Uterus (tissue), 2 donors: ENCODE data around the gene RBBP8.

Source experiments
- CTCF ChIP-seq, 4 experiments: fragments of 200-600 bp in 2 of 4; fragments of 450-650 bp in 2 of 4; sonication (generic) in 2 of 4; IDR thresholded peaks; one replicate each; pipeline ENCODE4 v1.5.1; 2016 to 2019; ENCODE audit warnings: antibody characterized with exemption in 4 of 4, mild to moderate bottlenecking in 2 of 4, moderate library complexity in 1 of 4
- POLR2A ChIP-seq, 2 donors: fragments of 450-650 bp; IDR thresholded peaks; one replicate each; pipeline ENCODE4 v1.6.1; 2016; ENCODE audit warnings: antibody characterized with exemption in 2 of 2, mild to moderate bottlenecking in 1 of 2, moderate library complexity in 1 of 2

- TF ChIP-seq CTCF (IDR thresholded peaks at IDR 0.05) (no peak), POLR2A (IDR thresholded peaks at IDR 0.05) (no peak)
Measured at GRCh38 chr18:23012249-23012648, 79.1 kb downstream of the RBBP8 start.
